ENCODE data around the gene STK38L.

STK38L gene

GRCh38 chr12:27243804-27244688 is at the start of gene STK38L:
STK38L (plus strand) TSS chr12:27244286; CDS start chr12:27297721, 53,435 bp downstream.
- peak; percentile 95 to 97 for DNase-seq (ENCODE audit: extremely low read depth in 1 of 2, low read depth in 1 of 2)

- DNase-seq (ENCODE audit: extremely low read depth in 1 of 2, low read depth in 1 of 2): no peak
Measured at GRCh38 chr12:27194644-27195043, 49.4 kb upstream of the STK38L start.

- no peak for DNase-seq (ENCODE audit: extremely low read depth in 1 of 2, low read depth in 1 of 2)
Measured at GRCh38 chr12:27198036-27198435, 46.0 kb upstream of the STK38L start.

- DNase-seq (ENCODE audit: extremely low read depth in 1 of 2, low read depth in 1 of 2): no peak
Measured at GRCh38 chr12:27199638-27200300, 44.3 kb upstream of the STK38L start.

- no peak for DNase-seq (ENCODE audit: extremely low read depth in 1 of 2, low read depth in 1 of 2)
Measured at GRCh38 chr12:27201169-27201568, 42.9 kb upstream of the STK38L start.

GRCh38 chr12:27206801-27207502 is 37.1 kb upstream of the STK38L start:
- no peak for DNase-seq (ENCODE audit: extremely low read depth in 1 of 2, low read depth in 1 of 2)

GRCh38 chr12:27207615-27208413 is 36.3 kb upstream of the STK38L start:
- DNase-seq (ENCODE audit: extremely low read depth in 1 of 2, low read depth in 1 of 2): peak in 1 of 2 donors; percentile 51

GRCh38 chr12:27208414-27208750 is 35.7 kb upstream of the STK38L start:
- DNase-seq (ENCODE audit: extremely low read depth in 1 of 2, low read depth in 1 of 2): no peak

- DNase-seq (ENCODE audit: extremely low read depth in 1 of 2, low read depth in 1 of 2): no peak
Measured at GRCh38 chr12:27209257-27209910, 34.7 kb upstream of the STK38L start.

GRCh38 chr12:27210187-27210586 is 33.9 kb upstream of the STK38L start:
- no peak for DNase-seq (ENCODE audit: extremely low read depth in 1 of 2, low read depth in 1 of 2)

- DNase-seq (ENCODE audit: extremely low read depth in 1 of 2, low read depth in 1 of 2): no peak
Measured at GRCh38 chr12:27212861-27213260, 31.2 kb upstream of the STK38L start.

- no peak for DNase-seq (ENCODE audit: extremely low read depth in 1 of 2, low read depth in 1 of 2)
Measured at GRCh38 chr12:27213304-27213703, 30.8 kb upstream of the STK38L start.

- DNase-seq (ENCODE audit: extremely low read depth in 1 of 2, low read depth in 1 of 2): no peak
Measured at GRCh38 chr12:27213830-27214787, 30.0 kb upstream of the STK38L start.

GRCh38 chr12:27217590-27217989 is 26.5 kb upstream of the STK38L start:
- no peak for DNase-seq (ENCODE audit: extremely low read depth in 1 of 2, low read depth in 1 of 2)

- no peak for DNase-seq (ENCODE audit: extremely low read depth in 1 of 2, low read depth in 1 of 2)
Measured at GRCh38 chr12:27219693-27220054, 24.4 kb upstream of the STK38L start.

- no peak for DNase-seq (ENCODE audit: extremely low read depth in 1 of 2, low read depth in 1 of 2)
Measured at GRCh38 chr12:27220055-27220987, 23.8 kb upstream of the STK38L start.

GRCh38 chr12:27220988-27221345 is 23.1 kb upstream of the STK38L start:
- no peak for DNase-seq (ENCODE audit: extremely low read depth in 1 of 2, low read depth in 1 of 2)

All from stimulated activated CD8-positive, alpha-beta memory T cell treated with anti-CD3 and anti-CD28 coated beads, Interleukin-7, amount 100 ng/mL, for 48 hours (primary cell).